ENCODE results near the gene MAST4. TPM values are rescaled to one million over a fixed set of nuclear protein-coding genes. Genes with fewer than 3 reads are reported as not detected.

MAST4 gene
- total RNA-seq, 1 donor from 2014 or later, result 52.6 TPM

DNA sequence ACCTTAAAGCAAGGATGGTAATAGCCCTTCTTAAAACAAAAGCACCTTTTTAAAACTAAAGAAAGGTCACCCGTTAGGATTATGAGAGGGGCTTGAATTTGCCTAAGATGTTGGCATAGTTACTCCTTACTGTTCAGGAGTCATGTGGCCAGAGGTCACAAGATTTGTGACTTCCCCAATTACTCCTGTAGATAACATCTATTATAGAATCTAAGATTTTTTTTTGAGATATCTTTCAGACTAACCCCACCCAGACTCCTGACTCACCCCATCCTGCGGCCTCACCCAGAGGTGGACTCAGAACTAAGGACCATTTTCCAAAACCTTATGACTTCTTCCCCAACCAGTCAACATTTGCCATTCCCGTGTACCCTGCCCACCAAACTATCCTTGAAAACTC, 598.0 kb downstream of the MAST4 start:
- no peak for DNase-seq
- Histone ChIP-seq H3K36me3 (no peaks in the 10 kb centered on the region), H3K9me3 (no peaks in the 10 kb centered on the region), H3K27ac (peak overlapping the region; percentile 48), H3K4me1 (peaks cover 16% of the 10 kb centered on the region), H3K4me3 (no peak overlapping the region), H3K27me3 (no peaks in the 10 kb centered on the region)
- peak; percentile 17 for ATAC-seq
- intact Hi-C loops (cut with DNase I), result no loop called here
- TF ChIP-seq, protein P1, sequence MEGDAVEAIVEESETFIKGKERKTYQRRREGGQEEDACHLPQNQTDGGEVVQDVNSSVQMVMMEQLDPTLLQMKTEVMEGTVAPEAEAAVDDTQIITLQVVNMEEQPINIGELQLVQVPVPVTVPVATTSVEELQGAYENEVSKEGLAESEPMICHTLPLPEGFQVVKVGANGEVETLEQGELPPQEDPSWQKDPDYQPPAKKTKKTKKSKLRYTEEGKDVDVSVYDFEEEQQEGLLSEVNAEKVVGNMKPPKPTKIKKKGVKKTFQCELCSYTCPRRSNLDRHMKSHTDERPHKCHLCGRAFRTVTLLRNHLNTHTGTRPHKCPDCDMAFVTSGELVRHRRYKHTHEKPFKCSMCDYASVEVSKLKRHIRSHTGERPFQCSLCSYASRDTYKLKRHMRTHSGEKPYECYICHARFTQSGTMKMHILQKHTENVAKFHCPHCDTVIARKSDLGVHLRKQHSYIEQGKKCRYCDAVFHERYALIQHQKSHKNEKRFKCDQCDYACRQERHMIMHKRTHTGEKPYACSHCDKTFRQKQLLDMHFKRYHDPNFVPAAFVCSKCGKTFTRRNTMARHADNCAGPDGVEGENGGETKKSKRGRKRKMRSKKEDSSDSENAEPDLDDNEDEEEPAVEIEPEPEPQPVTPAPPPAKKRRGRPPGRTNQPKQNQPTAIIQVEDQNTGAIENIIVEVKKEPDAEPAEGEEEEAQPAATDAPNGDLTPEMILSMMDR (IDR thresholded peaks at IDR 0.05), result no peak

DNA sequence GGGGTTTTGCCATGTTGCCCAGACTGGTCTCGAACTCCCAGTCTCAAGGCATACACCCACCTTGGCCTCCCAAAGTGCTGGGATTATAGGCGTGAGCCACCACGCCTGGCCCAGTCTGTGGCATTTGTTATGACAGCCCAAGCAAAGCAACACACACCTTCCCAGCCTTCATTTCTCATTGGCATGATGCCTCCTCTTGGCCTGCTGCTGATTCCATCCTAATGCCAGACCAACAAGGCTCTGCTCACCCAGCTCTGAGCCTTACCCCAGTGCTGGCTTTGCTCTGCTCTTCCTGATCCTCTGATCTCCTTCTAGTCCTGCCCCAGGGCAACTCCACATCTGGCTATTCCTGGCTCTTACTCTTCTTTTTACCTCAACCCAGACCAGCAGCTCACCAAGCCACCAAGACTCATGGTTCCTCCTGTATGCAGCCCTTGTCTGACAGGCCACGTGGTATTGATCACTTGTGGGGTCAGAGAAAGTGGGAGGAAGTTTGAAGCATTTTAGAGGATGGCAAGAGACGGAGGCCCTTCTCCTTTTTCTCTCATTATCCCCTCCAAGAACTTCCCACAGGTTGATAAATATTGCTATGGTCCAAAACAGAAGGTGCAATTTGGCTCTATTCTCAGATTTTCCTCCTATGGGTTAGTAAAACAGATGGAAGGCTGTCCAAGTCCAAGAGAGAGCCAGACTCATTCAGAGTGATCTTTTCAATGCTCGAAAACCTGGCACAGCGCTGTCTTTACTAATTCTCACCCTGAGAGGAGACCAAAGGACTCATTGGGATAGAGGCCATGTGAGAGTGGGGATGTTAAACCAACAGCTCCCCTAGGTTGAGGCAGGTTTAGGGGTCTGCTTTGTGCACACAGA, 599.4 kb downstream of the MAST4 start:
- DNase-seq (no peak), ATAC-seq (no peak)
- no peak overlapping the region for H3K27ac ChIP-seq
- no peaks in the 10 kb centered on the region for H3K9me3 ChIP-seq
- intact Hi-C loops (cut with DNase I), result no loop called here
- H3K27me3 ChIP-seq, result no peaks in the 10 kb centered on the region
- peaks cover 16% of the 10 kb centered on the region for H3K4me1 ChIP-seq
- TF ChIP-seq, protein P1 (IDR thresholded peaks at IDR 0.05), result no peak
- peak overlapping the region; percentile 9 for H3K4me3 ChIP-seq
- no peaks in the 10 kb centered on the region for H3K36me3 ChIP-seq

DNA sequence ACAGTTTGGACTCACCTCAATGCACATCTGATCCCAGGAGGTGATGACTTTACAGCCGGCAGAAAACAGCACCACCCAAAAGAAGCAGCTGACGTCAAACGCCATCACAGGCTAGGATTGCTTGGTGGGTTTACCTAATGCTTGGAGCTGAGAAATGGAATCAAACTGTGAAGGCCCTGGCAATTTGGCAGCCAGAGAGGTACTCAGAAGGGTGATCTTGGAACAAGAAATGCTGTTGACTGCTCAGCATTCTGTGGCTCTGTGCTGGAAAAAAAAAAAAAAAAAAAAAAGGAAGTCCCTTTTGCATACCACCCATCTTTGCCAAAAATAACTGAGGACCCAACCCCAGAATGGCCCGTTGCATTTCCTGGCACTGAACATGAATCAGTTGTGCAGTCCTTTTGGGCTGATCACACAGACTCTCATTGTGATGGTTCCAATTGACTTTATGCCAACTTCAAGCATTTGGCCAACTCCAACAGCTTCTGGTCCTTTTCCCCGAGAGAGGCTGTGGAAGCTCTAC, 600.4 kb downstream of the MAST4 start, which contains the start of gene CD180:
CD180 (minus strand) TSS at position 263 of the 523 bp plus-strand sequence; CDS start at position 105, 158 bp downstream.
- Histone ChIP-seq H3K36me3 (no peaks in the 10 kb centered on the region), H3K4me3 (no peak within 1 kb of the TSS), H3K27me3 (no peaks in the 10 kb centered on the region), H3K27ac (no peak within 1 kb of the TSS), H3K4me1 (peaks cover 16% of the 10 kb centered on the region), H3K9me3 (no peaks in the 10 kb centered on the region)
- intact Hi-C loops (cut with DNase I), result no loop called here
- ATAC-seq (no peak), DNase-seq (no peak)
- TF ChIP-seq, protein P1 (IDR thresholded peaks at IDR 0.05), result no peak

DNA sequence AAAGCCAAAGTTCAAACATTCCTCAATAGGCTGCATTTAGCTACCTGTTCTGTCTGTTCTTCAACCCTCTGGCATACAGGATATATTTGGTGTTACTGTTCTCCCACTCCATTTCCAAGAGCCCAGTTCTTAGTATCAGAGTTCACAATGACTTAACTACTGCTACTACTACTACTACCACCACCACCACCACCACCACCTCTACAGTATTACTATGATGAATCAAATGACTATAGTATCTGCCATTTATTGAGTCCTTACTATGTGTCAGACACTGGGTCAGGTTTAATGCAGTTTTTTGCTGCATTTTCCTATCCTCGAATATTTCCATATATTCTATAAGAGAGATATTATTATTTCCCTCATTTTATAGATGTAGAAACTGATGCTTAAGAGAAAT, 601.3 kb downstream of the MAST4 start:
- intact Hi-C loops (cut with DNase I), result no loop called here
- H3K36me3 ChIP-seq, result no peaks in the 10 kb centered on the region
- no peaks in the 10 kb centered on the region for H3K9me3 ChIP-seq
- no peak for DNase-seq
- no peak overlapping the region for H3K4me3 ChIP-seq
- no peaks in the 10 kb centered on the region for H3K27me3 ChIP-seq
- peaks cover 14% of the 10 kb centered on the region for H3K4me1 ChIP-seq
- ATAC-seq, result no peak
- TF ChIP-seq, protein P1 (IDR thresholded peaks at IDR 0.05), result no peak
- no peak overlapping the region for H3K27ac ChIP-seq

DNA sequence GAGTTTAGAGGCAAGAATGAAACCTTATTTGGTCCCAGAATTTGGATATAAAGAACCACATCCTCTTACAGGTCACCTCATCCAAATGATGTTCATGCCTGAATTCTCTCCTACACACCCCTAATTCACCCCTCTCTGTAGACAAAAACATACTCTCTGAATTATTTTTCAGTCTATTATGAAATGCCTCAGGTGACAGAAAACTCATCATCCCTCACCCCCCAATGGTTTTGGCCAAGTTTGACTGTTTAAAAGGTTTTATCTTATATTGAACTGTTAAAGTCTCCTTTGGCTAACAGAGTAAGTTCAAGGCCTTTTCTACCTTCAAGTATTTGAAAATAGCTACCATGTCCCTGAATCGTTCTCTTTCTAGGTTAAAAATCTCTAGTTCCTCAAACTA, 602.7 kb downstream of the MAST4 start:
- H3K36me3 ChIP-seq, result no peaks in the 10 kb centered on the region
- intact Hi-C loops (cut with DNase I), result no loop called here
- ATAC-seq, result no peak
- no peak overlapping the region for H3K4me3 ChIP-seq
- no peak for DNase-seq
- no peak overlapping the region for H3K27ac ChIP-seq
- peaks cover 2% of the 10 kb centered on the region for H3K4me1 ChIP-seq
- H3K9me3 ChIP-seq, result no peaks in the 10 kb centered on the region
- no peaks in the 10 kb centered on the region for H3K27me3 ChIP-seq
- TF ChIP-seq, protein P1 (IDR thresholded peaks at IDR 0.05), result no peak
